Stimulated activated CD8-positive, alpha-beta memory T cell treated with anti-CD3 and anti-CD28 coated beads, Interleukin-4, amount 100 ng/mL, for 4 hours (primary cell): ENCODE measurements around the gene CEL.
"Not testable (repeated sequence)": the region's sequence is repeated elsewhere in the genome, so short reads cannot be mapped to it uniquely, and the experiment has no call there.

ENCODE experiments used
- DNase-seq, 2 donors: peaks; one replicate each; pipeline ENCODE4 v3.0.0-alpha.2; 2020; ENCODE audit warnings: low read depth in 2 of 2, low spot score in 1 of 2

CEL gene

GRCh38 chr9:133063500-133064231, 1.9 kb downstream of the CEL start:
- no peak for DNase-seq

DNA sequence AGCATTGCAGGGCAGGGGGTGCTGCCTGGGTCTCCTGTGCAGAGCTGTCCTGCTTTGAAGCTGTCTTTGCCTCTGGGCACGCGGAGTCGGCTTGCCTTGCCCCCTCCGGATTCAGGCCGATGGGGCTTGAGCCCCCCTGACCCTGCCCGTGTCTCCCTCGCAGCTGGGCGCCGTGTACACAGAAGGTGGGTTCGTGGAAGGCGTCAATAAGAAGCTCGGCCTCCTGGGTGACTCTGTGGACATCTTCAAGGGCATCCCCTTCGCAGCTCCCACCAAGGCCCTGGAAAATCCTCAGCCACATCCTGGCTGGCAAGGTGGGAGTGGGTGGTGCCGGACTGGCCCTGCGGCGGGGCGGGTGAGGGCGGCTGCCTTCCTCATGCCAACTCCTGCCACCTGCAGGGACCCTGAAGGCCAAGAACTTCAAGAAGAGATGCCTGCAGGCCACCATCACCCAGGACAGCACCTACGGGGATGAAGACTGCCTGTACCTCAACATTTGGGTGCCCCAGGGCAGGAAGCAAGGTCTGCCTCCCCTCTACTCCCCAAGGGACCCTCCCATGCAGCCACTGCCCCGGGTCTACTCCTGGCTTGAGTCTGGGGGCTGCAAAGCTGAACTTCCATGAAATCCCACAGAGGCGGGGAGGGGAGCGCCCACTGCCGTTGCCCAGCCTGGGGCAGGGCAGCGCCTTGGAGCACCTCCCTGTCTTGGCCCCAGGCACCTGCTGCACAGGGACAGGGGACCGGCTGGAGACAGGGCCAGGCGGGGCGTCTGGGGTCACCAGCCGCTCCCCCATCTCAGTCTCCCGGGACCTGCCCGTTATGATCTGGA, 2.7 kb downstream of the CEL start:
- no peak for DNase-seq

- DNase-seq: no peak
Measured at GRCh38 chr9:133065070-133065388, 3.2 kb downstream of the CEL start.

DNA sequence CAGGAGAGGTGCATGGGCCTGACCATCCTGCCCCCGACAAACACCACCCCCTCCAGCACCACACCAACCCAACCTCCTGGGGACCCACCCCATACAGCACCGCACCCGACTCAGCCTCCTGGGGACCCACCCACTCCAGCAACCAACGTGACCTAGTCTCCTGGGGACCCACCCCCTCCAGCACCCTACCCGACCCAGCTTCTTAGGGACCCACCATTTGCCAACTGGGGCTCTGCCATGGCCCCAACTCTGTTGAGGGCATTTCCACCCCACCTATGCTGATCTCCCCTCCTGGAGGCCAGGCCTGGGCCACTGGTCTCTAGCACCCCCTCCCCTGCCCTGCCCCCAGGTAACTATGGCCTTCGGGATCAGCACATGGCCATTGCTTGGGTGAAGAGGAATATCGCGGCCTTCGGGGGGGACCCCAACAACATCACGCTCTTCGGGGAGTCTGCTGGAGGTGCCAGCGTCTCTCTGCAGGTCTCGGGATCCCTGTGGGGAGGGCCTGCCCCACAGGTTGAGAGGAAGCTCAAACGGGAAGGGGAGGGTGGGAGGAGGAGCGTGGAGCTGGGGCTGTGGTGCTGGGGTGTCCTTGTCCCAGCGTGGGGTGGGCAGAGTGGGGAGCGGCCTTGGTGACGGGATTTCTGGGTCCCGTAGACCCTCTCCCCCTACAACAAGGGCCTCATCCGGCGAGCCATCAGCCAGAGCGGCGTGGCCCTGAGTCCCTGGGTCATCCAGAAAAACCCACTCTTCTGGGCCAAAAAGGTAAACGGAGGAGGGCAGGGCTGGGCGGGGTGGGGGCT, 4.6 kb downstream of the CEL start:
- no peak for DNase-seq

DNA sequence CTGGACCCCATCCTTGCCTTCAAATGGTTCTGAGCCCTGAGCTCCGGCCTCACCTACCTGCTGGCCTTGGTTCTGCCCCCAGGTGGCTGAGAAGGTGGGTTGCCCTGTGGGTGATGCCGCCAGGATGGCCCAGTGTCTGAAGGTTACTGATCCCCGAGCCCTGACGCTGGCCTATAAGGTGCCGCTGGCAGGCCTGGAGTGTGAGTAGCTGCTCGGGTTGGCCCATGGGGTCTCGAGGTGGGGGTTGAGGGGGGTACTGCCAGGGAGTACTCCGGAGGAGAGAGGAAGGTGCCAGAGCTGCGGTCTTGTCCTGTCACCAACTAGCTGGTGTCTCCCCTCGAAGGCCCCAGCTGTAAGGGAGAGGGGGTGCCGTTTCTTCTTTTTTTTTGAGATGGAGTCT, 5.2 kb downstream of the CEL start:
- DNase-seq: no peak

- DNase-seq: no peak
Measured at GRCh38 chr9:133067813-133068212, 6.0 kb downstream of the CEL start.

DNA sequence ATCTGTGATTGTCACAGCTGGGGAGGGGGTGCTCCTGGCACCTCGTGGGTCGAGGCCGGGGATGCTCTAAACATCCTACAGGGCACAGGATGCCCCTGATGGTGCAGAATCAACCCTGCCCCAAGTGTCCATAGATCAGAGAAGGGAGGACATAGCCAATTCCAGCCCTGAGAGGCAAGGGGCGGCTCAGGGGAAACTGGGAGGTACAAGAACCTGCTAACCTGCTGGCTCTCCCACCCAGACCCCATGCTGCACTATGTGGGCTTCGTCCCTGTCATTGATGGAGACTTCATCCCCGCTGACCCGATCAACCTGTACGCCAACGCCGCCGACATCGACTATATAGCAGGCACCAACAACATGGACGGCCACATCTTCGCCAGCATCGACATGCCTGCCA, 6.7 kb downstream of the CEL start:
- DNase-seq: not testable (repeated sequence)

- not testable (repeated sequence) for DNase-seq
Measured at GRCh38 chr9:133070500-133070961, 8.8 kb downstream of the CEL start.

GRCh38 chr9:133070985-133071384, 9.2 kb downstream of the CEL start:
- not testable (repeated sequence) for DNase-seq

DNA sequence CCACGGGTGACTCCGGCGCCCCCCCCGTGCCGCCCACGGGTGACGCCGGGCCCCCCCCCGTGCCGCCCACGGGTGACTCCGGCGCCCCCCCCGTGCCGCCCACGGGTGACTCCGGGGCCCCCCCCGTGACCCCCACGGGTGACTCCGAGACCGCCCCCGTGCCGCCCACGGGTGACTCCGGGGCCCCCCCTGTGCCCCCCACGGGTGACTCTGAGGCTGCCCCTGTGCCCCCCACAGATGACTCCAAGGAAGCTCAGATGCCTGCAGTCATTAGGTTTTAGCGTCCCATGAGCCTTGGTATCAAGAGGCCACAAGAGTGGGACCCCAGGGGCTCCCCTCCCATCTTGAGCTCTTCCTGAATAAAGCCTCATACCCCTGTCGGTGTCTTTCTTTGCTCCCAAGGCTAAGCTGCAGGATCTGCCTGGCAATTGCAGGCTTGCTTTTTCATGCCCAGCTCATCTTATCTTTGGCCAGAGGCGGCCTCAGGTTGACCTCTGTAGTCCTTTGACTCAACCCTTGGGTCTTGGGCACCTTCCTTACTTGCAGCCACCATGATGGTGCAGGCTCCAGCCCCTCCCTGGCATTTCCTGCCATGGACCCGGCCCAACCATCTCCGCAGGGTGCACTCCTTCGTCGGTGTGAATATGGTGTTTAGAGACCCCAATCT, 9.8 kb downstream of the CEL start:
- DNase-seq: no peak

- DNase-seq: not testable (repeated sequence)
Measured at GRCh38 chr9:133072210-133072609, 10.4 kb downstream of the CEL start.

GRCh38 chr9:133073086-133074014, 11.6 kb downstream of the CEL start:
- DNase-seq: no peak

- DNase-seq: no peak
Measured at GRCh38 chr9:133074111-133074651, 12.4 kb downstream of the CEL start.

DNA sequence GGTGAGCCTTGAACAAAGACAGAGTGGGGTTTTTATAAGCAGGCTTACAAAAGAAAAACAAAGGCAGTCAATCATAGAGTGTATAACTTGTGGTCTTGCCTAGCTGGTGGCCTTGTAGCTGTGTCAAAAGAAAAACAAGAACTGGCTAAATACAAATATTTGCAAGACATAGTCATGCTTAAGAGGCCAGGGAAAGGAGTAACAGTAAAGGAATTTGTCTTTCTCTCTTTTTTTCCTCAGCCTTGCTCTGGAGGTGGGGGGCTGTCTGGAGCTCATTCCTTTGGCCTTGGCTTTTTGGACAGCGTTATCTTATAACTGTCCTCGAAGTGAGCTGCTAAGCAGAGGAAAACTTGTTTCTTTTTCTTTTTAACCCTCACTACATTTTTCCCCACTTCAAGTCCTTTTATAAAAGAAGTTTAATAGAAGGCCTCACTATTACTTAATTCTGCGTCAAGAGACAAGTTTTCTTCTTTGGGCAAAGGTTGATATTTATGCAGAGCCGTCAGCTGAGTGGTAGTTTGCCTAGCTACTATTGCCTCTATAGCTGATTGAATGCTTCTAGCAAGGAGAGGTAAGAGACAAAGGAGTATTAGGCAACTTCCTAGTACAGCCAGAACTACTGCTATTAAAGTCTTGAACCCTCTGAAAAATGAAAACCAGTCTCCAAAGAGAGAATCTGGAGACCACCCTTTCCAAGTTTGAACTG, 14.3 kb downstream of the CEL start:
- DNase-seq: no peak

GRCh38 chr9:133076691-133077090, 14.9 kb downstream of the CEL start:
- DNase-seq: no peak

- DNase-seq: no peak
Measured at GRCh38 chr9:133078486-133078885, 16.7 kb downstream of the CEL start.

- DNase-seq: no peak
Measured at GRCh38 chr9:133080161-133080560, 18.4 kb downstream of the CEL start.

GRCh38 chr9:133080786-133081779, 19.3 kb downstream of the CEL start:
- not testable (repeated sequence) for DNase-seq
